Heart left ventricle (tissue), 16 donors: ENCODE measurements around the gene MAGEB17. TPM values are rescaled to one million over a fixed set of nuclear protein-coding genes. Genes with fewer than 3 reads are reported as not detected.

ENCODE experiments used
- ATAC-seq, 4 donors: fragments of 200-7000 bp; cut with Tn5 transposase; one replicate each; pipeline ENCODE4 v1.9.1; 2020 to 2022; ENCODE audit warnings: moderate library complexity in 4 of 4, mild to moderate bottlenecking in 3 of 4, moderate number of reproducible peaks in 1 of 4
- DNase-seq, 5 donors: peaks; one replicate each; pipeline ENCODE4 v3.0.0-alpha.2; 2020
- H3K27ac ChIP-seq, 12 donors: fragments of 200-600 bp; sonication (generic) in 4 of 12; one replicate each; pipeline versions ENCODE4 v1.5.0 to v1.8.0; 2016 to 2022; ENCODE audit warnings: mild to moderate bottlenecking in 2 of 12
- H3K27me3 ChIP-seq, 9 donors: fragments of 200-600 bp; sonication (generic) in 2 of 9; one replicate each; pipeline versions ENCODE4 v1.5.1 to v1.8.0; 2016 to 2022; ENCODE audit warnings: mild to moderate bottlenecking in 3 of 9
- H3K36me3 ChIP-seq, 9 donors: fragments of 200-600 bp; sonication (generic) in 2 of 9; one replicate each; pipeline versions ENCODE4 v1.5.0 to v1.8.0; 2018 to 2022; ENCODE audit warnings: mild to moderate bottlenecking in 2 of 9
- H3K4me1 ChIP-seq, 12 donors: fragments of 200-600 bp; sonication (generic) in 4 of 12; one replicate each; pipeline versions ENCODE4 v1.5.0 to v1.8.0; 2016 to 2022; ENCODE audit warnings: mild to moderate bottlenecking in 3 of 12
- H3K4me3 ChIP-seq, 12 donors: fragments of 200-600 bp; sonication (generic) in 4 of 12; one replicate each; pipeline versions ENCODE4 v1.5.0 to v1.8.0; 2017 to 2022; ENCODE audit warnings: mild to moderate bottlenecking in 9 of 12, moderate library complexity in 4 of 12
- H3K9me3 ChIP-seq, 12 donors: fragments of 200-600 bp; sonication (generic) in 4 of 12; one replicate each; pipeline versions ENCODE4 v1.5.0 to v1.8.0; 2016 to 2022; ENCODE audit warnings: mild to moderate bottlenecking in 1 of 12
- CTCF ChIP-seq, 12 donors: fragments of 200-600 bp; sonication (generic) in 4 of 12; IDR thresholded peaks; one replicate each; pipeline versions ENCODE4 v1.5.0 to v1.8.0; 2018 to 2022; ENCODE audit warnings: antibody characterized with exemption in 12 of 12, mild to moderate bottlenecking in 5 of 12
- POLR2A ChIP-seq, 2 donors: fragments of 450-650 bp; IDR thresholded peaks; one replicate each; pipeline ENCODE4 v1.6.1; 2017; ENCODE audit warnings: antibody characterized with exemption in 2 of 2, mild to moderate bottlenecking in 2 of 2, moderate library complexity in 2 of 2
- WGBS, 4 donors: extraction: QIAGEN DNeasy Blood & Tissue Kit in 2 of 4; methylation state at CpG; one replicate each; pipeline versions ENCODE4 v1.1.5 to v1.1.7; 2013 to 2018; 5-methylcytosine and 5-hydroxymethylcytosine counted together
- intact Hi-C, 10 donors: fragments of 100-400 bp; cut with DNase I; formaldehyde crosslinking; loops; one replicate each; pipeline versions ENCODE4 v1.11.1 to v1.14.2; 2022
- polyA plus RNA-seq, 2 donors: library from polyadenylated mRNA; stranded (reverse); fragments of 200-250 nt; gene quantifications; one replicate each; pipeline ENCODE4 v1.2.3, GENCODE V29; 2013
- total RNA-seq, 9 donors: library from RNA; depleted of rRNA in 2 of 9; stranded (reverse); fragments of >200 nt in 2 of 9; fragmentation: NEBNext Ultra II Directional in 3 of 9; extraction: Animal tissue kit (Norgen Biotek cat#: 25700) in 3 of 9; gene quantifications; one replicate each; pipeline versions ENCODE4 v1.1.0 to v1.2.4, GENCODE V29; 2016 to 2023
- donor health status: ischemic (EF 13 %, LVEDD 7.1; RV severe dilation, severe dysfunction).
- donor health status: healthy with polysubstance abuse.
- donor health status: DM: no; HTN: yes; CAD: no.
- donor health status: DM: no; HTN: no; CAD: no.
- donor health status: ischemic (EF 25% LVEDD 6.9; RV normal size, moderate dysfunction).
- donor health status: ischemic (EF 25% LVEDD 5.7; RV mildly dilated, moderate dysfunction).
- donor health status: healthy.
- donor health status: DM: yes; HTN: yes; CAD: no.
- donor health status: ischemic (EF 35%, LVEDD 5.7; RV mildly dilated, moderate dysfunction).
- donor health status: nonischemic (EF 11% LVEDD 7.7; RV severe dilation, severe dysfunction).
- donor health status: DM: yes; HTN: yes; CAD: no.
- donor health status: PGD.
- donor health status: ischemic (EF 29% LVEDD 5.4; RV normal size, mild dysfunction).
- donor health status: nonischemic (EF 23%, LVEDD 6.1; RV moderate dilation, normal function).

Gene MAGEB17
- total and polyA plus RNA-seq, 11 donors: 0.14 to 0.19 (median 0.15) TPM; not detected in 8

- peaks cover 0 to 3% (median 0%) of the 10 kb centered on the region in 9 donors for H3K27me3 ChIP-seq
- DNase-seq (no peak), ATAC-seq (no peak)
- H3K36me3 ChIP-seq: no peaks in the 10 kb centered on the region
- no peaks in the 10 kb centered on the region for H3K9me3 ChIP-seq
- WGBS, 4 donors: 77 to 87% (median 82%) methylated on average over 2 of the region's 2 CpGs
- intact Hi-C loops: no loop called here
- H3K4me1 ChIP-seq: no peaks in the 10 kb centered on the region
- no peak overlapping the region for H3K4me3 ChIP-seq
- H3K27ac ChIP-seq: no peak overlapping the region
- TF ChIP-seq CTCF (IDR thresholded peaks at IDR 0.05) (no peak), POLR2A (IDR thresholded peaks at IDR 0.05) (no peak)
Observed at GRCh38 chrX:16212024-16212423, 44.7 kb downstream of the MAGEB17 start.

GRCh38 chrX:16212436-16212835, 45.2 kb downstream of the MAGEB17 start:
- no peak for DNase-seq
- ATAC-seq: peak in 1 of 4 donors; percentile 44
- no peak overlapping the region for H3K27ac ChIP-seq
- intact Hi-C loops: no loop called here
- no peak overlapping the region for H3K4me3 ChIP-seq
- H3K27me3 ChIP-seq: peaks cover 0 to 3% (median 0%) of the 10 kb centered on the region in 9 donors
- TF ChIP-seq CTCF (IDR thresholded peaks at IDR 0.05) (peak in 1 of 12 donors; percentile 14), POLR2A (IDR thresholded peaks at IDR 0.05) (no peak)
- no peaks in the 10 kb centered on the region for H3K9me3 ChIP-seq
- H3K4me1 ChIP-seq: no peaks in the 10 kb centered on the region
- no peaks in the 10 kb centered on the region for H3K36me3 ChIP-seq

DNA sequence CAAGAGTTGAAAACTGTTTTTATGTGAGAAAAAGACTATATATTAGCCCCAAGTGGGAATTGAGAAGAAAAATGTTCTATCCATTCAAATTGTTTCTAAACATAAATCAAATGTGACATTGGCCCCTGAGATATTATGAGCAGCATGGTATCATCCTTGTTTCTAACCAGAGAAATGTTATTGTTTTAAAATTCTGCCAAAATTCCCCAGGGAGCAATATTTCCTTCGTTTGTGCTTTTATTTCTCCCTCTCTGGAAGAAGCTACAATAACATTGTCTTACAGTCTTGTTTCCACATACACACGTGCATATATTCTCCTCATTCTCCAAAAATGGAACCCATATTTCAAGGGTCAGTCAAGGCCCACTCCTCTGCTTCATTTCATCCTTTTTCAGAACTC, 46.7 kb downstream of the MAGEB17 start:
- WGBS, 4 donors: 36 to 47% (median 40%) methylated on average over 2 of the region's 2 CpGs
- no peak for TF ChIP-seq CTCF (IDR thresholded peaks at IDR 0.05)
- no peak for TF ChIP-seq POLR2A (IDR thresholded peaks at IDR 0.05)
- no peak overlapping the region for H3K4me3 ChIP-seq
- intact Hi-C loops: no loop called here
- H3K27ac ChIP-seq: no peak overlapping the region
- ATAC-seq (no peak), DNase-seq (no peak)
- peaks cover 0 to 3% (median 0%) of the 10 kb centered on the region in 9 donors for H3K27me3 ChIP-seq
- no peaks in the 10 kb centered on the region for H3K36me3 ChIP-seq
- no peaks in the 10 kb centered on the region for H3K4me1 ChIP-seq
- no peaks in the 10 kb centered on the region for H3K9me3 ChIP-seq

DNA sequence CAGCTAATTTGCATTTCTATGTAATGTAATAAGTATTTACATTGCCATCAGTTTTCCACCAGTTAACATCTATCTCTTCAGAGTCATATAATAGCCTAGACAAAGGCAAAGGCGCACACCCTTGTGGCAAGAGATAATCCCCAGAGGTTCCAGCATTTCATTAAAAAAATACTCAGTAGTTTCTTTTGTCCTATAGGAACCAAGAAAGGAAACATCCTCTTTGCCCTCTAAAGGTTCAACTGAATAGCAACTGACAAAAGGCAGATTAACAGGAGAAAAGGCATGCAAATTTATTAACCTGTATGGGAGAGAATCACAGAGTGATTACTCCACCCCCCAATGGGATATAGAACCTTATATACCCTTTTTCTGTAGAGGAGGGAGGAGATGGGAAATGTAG, 48.4 kb downstream of the MAGEB17 start:
- Histone ChIP-seq H3K4me3 (no peak overlapping the region), H3K27ac (no peak overlapping the region), H3K36me3 (no peaks in the 10 kb centered on the region), H3K9me3 (no peaks in the 10 kb centered on the region), H3K4me1 (no peaks in the 10 kb centered on the region), H3K27me3 (no peaks in the 10 kb centered on the region)
- no peak for TF ChIP-seq POLR2A (IDR thresholded peaks at IDR 0.05)
- TF ChIP-seq CTCF (IDR thresholded peaks at IDR 0.05): no peak
- DNase-seq (no peak), ATAC-seq (no peak)
- 47 to 83% (median 74%) methylated on average over 1 of the region's 1 CpG for WGBS, 4 donors
- intact Hi-C loops: no loop called here

Other genes starting within 250 kb of the MAGEB17 start
- gene GRPR, start 43.9 kb upstream of the MAGEB17 start, total RNA-seq: under 1 TPM; 0.16 to 0.58 (median 0.29) TPM
- gene GRPR, start 43.9 kb upstream of the MAGEB17 start, polyA plus RNA-seq: under 1 TPM in 1 of 2 donors, not detected in 1; 0.18 TPM